NK-92 treated with Interleukin-12 subunit alpha and Interleukin-12 subunit beta, amount 100 ng/mL, for 24 hours (cell line): ENCODE measurements around the gene OR51B6.
"Not testable (repeated sequence)": the region's sequence is repeated elsewhere in the genome, so short reads cannot be mapped to it uniquely, and the experiment has no call there.

Experiments
- DNase-seq: peaks from one replicate; lab custom pipeline; 2025; lab: John Stamatoyannopoulos, UW

The OR51B6 gene

GRCh38 chr11:5351208-5351607 lies at the start of gene OR51B6:
Gene OR51B6, plus strand, starts transcription at chr11:5351508. Its CDS starts 0 bp downstream, at chr11:5351508.
- no peak for DNase-seq

- DNase-seq: no peak
Observed at GRCh38 chr11:5301846-5302245, 49.5 kb upstream of the OR51B6 start, which contains the start of gene OR51B4. Gene OR51B4, minus strand, starts transcription at chr11:5301946. Its CDS starts 0 bp downstream, at chr11:5301946.

GRCh38 chr11:5303626-5304025 lies 47.7 kb upstream of the OR51B6 start:
- no peak for DNase-seq

GRCh38 chr11:5304046-5304445 lies 47.3 kb upstream of the OR51B6 start:
- no peak for DNase-seq

GRCh38 chr11:5307256-5308019 lies 43.9 kb upstream of the OR51B6 start:
- no peak for DNase-seq

- no peak for DNase-seq
Observed at GRCh38 chr11:5310423-5310822, 40.9 kb upstream of the OR51B6 start.

- DNase-seq: not testable (repeated sequence)
Observed at GRCh38 chr11:5313326-5314023, 37.8 kb upstream of the OR51B6 start.

- DNase-seq: no peak
Observed at GRCh38 chr11:5317292-5317691, 34.0 kb upstream of the OR51B6 start.

- DNase-seq: no peak
Observed at GRCh38 chr11:5324197-5324596, 27.1 kb upstream of the OR51B6 start, which contains the start of gene OR51B2. Gene OR51B2, minus strand, starts transcription at chr11:5324297. Its CDS starts 0 bp downstream, at chr11:5324297.

GRCh38 chr11:5335170-5335569 lies 16.1 kb upstream of the OR51B6 start:
- no peak for DNase-seq

GRCh38 chr11:5336331-5336730 lies 15.0 kb upstream of the OR51B6 start:
- no peak for DNase-seq

- not testable (repeated sequence) for DNase-seq
Observed at GRCh38 chr11:5337253-5337652, 14.1 kb upstream of the OR51B6 start.

GRCh38 chr11:5339771-5340322 lies 11.5 kb upstream of the OR51B6 start:
- no peak for DNase-seq

- DNase-seq: no peak
Observed at GRCh38 chr11:5343474-5344335, 7.6 kb upstream of the OR51B6 start, which contains the start of gene OR51B5. Gene OR51B5, minus strand, starts transcription at chr11:5343524. Its CDS starts 0 bp downstream, at chr11:5343524.

- no peak for DNase-seq
Observed at GRCh38 chr11:5345831-5346230, 5.5 kb upstream of the OR51B6 start.

GRCh38 chr11:5348551-5349194 lies 2.6 kb upstream of the OR51B6 start:
- no peak for DNase-seq

GRCh38 chr11:5349550-5349949 lies 1.8 kb upstream of the OR51B6 start:
- no peak for DNase-seq

- DNase-seq: not testable (repeated sequence)
Observed at GRCh38 chr11:5356031-5356430, 4.7 kb downstream of the OR51B6 start.

GRCh38 chr11:5362017-5362625 lies 10.8 kb downstream of the OR51B6 start:
- no peak for DNase-seq

- DNase-seq: no peak
Observed at GRCh38 chr11:5363679-5364078, 12.4 kb downstream of the OR51B6 start.

GRCh38 chr11:5364214-5364613 lies 12.9 kb downstream of the OR51B6 start:
- DNase-seq: no peak
